Fibroblast of pulmonary artery (primary cell): ENCODE data around the gene DDC.

Experiments
- DNase-seq: peaks from one replicate; pipeline ENCODE4 v3.0.0-alpha.2; 2010; ENCODE audit warnings: low read depth
- H3K4me3 ChIP-seq: replicated peaks from 2 replicates; pipeline ENCODE4 v1.5.1; 2011; ENCODE audit warnings: low read depth, mild to moderate bottlenecking, control low read depth, low read length, moderate library complexity
- CTCF ChIP-seq: IDR thresholded peaks from 2 replicates; pipeline ENCODE4 v1.5.1; 2011; ENCODE audit warnings: mild to moderate bottlenecking, control low read depth, low read length, inconsistent platforms; ENCODE audit errors: missing control alignments

DDC gene

GRCh38 chr7:50594734-50595485, 29.7 kb upstream of the DDC start:
- TF ChIP-seq CTCF, result no peak
- no peak overlapping the region for H3K4me3 ChIP-seq
- no peak for DNase-seq

- no peak for TF ChIP-seq CTCF
- DNase-seq, result no peak
- H3K4me3 ChIP-seq, result no peak overlapping the region
Measured at GRCh38 chr7:50594136-50594535, 28.9 kb upstream of the DDC start.

- DNase-seq, result no peak
- no peak overlapping the region for H3K4me3 ChIP-seq
- no peak for TF ChIP-seq CTCF
Measured at GRCh38 chr7:50592940-50593339, 27.7 kb upstream of the DDC start.

- no peak for TF ChIP-seq CTCF
- no peak for DNase-seq
- no peak overlapping the region for H3K4me3 ChIP-seq
Measured at GRCh38 chr7:50591480-50592438, 26.6 kb upstream of the DDC start.

- no peak for TF ChIP-seq CTCF
- DNase-seq, result no peak
- H3K4me3 ChIP-seq, result no peak overlapping the region
Measured at GRCh38 chr7:50591098-50591479, 25.9 kb upstream of the DDC start.

- no peak for DNase-seq
- no peak overlapping the region for H3K4me3 ChIP-seq
- TF ChIP-seq CTCF, result no peak
Measured at GRCh38 chr7:50590535-50590934, 25.3 kb upstream of the DDC start.
